Activated effector memory CD4-positive, alpha-beta T cell treated with anti-CD3 and anti-CD28 coated beads, Interleukin-2, amount 50 U/mL, for 16 hours (primary cell): ENCODE results near the gene C22orf39.

Experiments
- DNase-seq: peaks from one replicate; pipeline ENCODE4 v3.0.0-alpha.2; 2020

Gene C22orf39

DNA sequence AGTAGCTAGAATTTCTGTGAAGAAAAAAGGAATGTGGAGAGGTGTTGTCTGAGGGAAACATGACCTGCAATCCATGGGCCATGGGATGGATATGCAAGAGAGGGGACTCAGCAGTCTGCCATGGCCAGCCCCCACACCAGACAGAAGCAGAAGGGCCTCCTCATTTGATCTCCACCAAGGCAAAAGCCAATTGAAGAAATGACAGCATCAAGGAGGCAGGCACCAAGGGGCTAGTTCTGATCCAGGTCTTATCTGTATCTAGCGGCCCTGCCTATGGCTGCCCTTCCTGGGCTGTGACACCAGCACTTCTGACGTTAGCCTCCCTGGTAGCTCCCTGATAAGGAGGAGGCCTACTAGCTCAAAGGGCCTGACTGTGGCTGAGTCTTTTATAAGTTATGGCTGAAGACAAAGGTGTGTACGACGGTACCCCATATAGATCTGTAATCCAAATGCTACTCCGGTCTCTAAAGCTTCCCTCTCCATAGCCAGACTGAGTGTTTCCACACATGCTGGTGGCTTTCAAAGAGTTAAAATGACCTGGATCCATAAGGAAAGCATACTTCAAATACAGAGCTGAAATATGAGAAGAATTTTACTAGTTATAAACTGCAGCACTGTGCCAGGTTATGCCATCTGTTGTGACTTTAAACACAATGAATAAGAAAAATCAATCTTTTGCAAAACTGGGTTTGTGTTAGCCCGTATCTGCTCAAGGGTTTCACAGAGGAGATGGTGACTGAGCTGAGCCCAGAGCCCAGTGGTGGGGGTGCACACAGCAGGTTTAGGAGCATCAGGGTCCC, 50.4 kb downstream of the C22orf39 start:
- DNase-seq: no peak

DNA sequence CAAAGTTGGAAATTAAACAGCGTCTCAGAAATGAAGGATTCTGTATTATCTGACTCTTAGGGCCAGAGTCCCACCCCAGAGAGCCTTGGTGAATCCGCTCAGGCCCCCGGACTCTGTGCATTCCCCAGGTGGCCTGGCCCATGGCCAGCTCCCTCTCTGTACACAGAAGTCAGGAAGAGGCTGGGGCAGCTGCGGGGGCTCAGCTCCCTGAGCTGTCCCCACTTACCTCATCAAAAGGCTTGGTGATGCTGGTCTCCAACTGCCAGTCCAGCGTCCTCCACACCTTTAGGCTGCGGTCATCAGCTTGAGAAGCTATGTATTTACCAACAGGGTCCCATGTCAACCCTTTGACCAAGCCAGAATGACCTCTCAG, 51.0 kb downstream of the C22orf39 start:
- no peak for DNase-seq

DNA sequence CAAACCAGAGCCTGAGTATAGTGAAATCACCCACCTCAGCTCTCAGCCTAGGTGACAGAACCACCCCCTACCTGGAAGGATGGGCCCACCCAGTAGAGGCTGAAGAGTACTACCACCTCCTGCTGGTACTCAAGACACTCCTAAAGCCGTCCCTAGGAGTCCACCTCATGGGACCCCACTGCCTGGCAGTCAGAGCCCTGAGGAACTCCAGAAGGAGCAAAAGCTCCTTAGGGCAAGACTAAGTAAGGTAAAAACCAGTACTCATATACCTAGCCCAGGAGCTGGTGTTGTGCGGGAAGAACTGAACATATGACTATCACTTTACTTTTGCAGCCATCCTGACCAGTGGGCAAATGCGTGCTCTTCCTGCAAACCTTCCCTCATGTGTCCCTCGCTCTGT, 52.2 kb downstream of the C22orf39 start:
- no peak for DNase-seq

DNA sequence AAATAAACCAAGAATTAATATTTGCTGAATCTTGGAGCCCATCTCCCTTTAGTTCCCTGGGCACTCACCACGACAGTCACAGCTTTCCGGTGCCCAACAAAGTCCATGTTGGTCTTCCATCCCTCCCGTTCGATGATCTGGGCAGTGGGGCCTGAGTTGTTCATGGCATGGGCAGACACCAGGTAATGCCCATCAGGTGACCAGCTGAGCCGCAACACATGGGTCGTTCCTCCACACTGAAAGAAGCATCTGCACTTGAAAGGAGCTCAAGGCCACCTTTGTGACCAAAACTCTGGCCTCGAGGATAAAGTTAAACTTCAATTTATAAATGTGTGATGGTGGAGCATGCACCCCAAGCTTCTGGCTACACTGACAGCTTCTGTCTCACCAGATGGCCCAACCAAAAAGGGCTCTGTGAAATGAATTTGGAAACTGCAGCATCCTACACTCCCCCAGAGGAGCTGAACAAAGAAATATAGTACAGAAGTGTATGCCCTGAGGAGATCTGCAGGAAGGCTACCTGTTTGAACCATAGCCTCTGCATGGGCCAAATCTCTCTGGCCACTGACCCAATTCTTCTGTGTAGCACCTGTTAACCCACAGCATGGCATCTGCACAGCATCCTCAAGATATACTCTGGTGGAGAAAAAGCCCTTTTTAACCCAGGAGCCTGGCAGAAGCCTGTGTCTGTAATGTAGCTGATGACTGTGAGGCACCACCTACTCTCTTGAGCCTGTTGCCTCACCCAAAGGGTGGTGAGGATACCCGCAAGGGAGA, 53.0 kb downstream of the C22orf39 start:
- no peak for DNase-seq

DNA sequence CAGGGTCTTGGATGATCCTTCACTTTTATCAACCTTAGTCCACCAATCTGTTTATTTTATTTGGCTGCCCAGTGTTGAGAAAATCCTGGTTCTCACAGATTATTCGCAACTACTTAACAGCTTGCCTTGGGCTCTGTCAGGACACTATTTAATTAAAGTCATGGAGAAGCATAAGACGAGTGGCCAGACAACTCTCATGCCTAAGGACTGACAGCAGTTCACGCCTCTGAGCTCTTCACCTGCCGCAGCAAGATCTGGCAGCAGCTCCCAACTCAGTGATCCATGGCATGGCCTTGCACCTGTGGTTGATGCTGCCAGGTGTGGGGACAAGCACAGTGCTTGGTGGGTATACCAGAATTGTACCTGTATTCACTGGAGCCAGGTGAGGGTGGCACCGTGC, 53.8 kb downstream of the C22orf39 start:
- DNase-seq: no peak
